Amniotic epithelial cell (primary cell): ENCODE measurements around the gene SOSTDC1.

ENCODE experiments used
- DNase-seq: peaks from one replicate; pipeline ENCODE4 v3.0.0-alpha.2; 2010; ENCODE audit warnings: low read depth

Gene SOSTDC1

DNA sequence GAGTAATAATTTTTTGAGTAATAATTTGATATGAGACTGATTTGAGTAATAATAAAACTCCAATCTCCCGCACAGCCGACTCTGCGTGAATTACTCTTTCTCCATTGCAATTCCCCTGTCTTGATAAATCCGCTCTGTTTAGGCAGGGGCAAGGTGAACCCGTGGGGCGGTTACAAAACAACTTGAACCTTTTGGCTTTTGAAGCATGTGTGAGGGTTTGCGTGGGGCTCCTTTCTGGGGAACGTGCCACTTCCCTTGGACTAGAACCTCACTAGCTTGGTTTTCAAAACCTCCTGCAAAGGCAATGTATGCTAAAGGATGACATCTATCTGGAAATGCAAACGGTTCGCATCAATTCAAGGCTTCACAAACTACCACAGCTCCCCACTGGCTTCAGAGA is 45.7 kb downstream of the SOSTDC1 start:
- DNase-seq, result no peak

GRCh38 chr7:16419126-16419525 is 46.4 kb downstream of the SOSTDC1 start:
- no peak for DNase-seq

GRCh38 chr7:16417906-16418305 is 47.6 kb downstream of the SOSTDC1 start:
- peak; percentile 17 for DNase-seq

GRCh38 chr7:16416289-16417282 is 49.0 kb downstream of the SOSTDC1 start:
- peak; percentile 80 for DNase-seq

- DNase-seq, result no peak
Observed at GRCh38 chr7:16412274-16413254, 53.0 kb downstream of the SOSTDC1 start.
